T-helper 2 cell treated with Interferon-gamma antibody and Interleukin-4, amounts not matched to agents 100 ng/mL and 5 ng/mL, for 36 hours (primary cell): ENCODE results near the gene SNX10. TPM values are rescaled to one million over a fixed set of nuclear protein-coding genes. Genes with fewer than 3 reads are reported as not detected.

ENCODE experiments used
- intact Hi-C: fragments of 100-400 bp; cut with micrococcal nuclease; formaldehyde crosslinking; loops from one replicate; pipeline ENCODE4 v1.15.1; 2023
- total RNA-seq: library from RNA; stranded (reverse); gene quantifications from 2 replicates; pipeline ENCODE4 v1.2.3, GENCODE V29; 2022

The SNX10 gene
- total RNA-seq, 1 donor from 2014 or later: 56.2 TPM

DNA sequence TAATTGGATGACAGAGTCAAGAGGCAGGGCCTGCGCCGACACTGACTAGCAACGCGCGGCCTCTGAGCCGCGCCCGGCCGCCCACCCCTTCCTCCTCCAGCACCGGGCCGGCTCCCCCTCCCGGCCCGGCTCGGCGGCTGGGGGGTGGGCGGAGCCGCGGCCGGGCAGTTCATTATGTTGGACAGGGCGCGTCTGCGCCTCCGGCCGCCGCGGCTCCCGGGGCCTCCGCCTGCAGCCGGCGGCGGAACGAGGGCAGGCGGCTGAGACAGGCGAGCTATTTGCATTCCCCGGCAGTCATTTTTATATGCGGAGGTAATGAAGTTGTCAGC lies 106.7 kb downstream of the SNX10 start:
- intact Hi-C loops: no loop called here

DNA sequence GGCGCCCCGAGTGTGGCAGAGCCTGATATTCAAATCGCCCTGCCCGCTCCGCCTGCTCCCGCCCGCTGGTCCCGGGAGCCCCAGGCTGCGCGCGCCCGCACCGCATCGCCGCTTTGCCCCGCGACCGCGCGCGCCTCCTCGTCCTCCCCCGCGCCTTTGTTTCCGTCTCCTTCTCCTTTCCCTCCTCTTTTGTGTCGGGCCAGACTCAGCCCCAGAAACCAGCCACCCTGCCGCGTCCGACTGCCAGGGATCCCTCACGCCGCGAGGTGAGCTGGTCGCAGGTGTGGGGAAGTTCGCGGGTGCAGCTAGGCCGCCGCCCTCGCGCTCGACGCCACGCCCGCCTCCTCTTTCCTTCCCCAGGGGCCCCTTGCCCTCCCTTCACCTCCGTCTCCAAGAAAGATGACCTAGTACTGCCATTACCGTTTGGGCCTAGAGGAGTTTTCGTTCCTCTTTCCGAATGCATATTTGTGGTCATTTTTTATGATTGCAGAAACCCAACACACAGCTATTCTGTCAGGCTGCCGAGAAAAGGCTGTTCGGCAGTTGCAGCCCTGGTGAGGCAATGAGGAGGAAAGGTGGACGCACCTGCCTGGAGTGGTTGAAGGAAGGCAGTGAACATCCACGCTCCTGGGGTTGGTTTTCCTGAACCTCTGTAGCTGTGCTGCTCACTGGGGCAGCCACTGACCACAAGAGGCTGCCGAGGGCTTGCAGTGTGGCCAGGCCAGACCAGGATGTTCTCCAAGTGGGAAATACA lies 107.3 kb downstream of the SNX10 start:
- intact Hi-C loops: no loop called here

DNA sequence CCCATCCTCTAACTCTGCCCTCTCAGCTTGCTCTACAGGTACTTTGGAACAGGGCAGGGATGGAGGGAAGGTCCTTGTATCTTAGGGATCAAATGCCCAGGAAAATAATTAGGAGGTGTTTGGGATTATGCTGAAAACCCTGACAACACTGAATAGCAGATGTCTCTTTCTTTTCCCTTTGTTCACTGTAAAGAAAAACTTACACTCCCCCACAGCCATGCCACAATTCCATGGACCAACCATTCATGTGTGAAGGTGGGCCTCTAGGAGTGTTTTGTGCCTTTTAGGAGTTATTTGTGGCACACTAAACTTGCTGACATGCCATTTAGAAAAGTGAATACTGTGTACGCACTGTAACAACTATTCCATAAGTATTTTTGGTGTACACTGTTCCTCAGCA lies 108.1 kb downstream of the SNX10 start:
- intact Hi-C loops: no loop called here

DNA sequence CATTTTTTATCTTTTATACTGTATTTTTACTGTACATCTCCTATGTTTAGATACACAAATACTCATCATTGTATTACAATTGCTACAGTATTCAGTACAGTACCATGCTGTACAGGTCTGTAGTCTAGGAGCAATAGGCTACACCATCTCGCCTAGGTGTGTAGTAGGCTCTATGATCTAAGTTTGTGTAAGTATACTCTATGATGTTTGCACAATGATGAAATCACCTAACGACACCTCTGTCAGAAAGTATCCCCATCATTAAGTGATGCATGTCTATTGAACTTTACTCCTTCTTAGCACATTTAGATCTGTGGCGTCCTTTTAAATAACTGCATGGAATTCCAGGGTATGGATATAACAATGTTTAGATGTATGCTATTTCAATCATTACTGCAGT lies 112.0 kb downstream of the SNX10 start:
- intact Hi-C loops: no loop called here

DNA sequence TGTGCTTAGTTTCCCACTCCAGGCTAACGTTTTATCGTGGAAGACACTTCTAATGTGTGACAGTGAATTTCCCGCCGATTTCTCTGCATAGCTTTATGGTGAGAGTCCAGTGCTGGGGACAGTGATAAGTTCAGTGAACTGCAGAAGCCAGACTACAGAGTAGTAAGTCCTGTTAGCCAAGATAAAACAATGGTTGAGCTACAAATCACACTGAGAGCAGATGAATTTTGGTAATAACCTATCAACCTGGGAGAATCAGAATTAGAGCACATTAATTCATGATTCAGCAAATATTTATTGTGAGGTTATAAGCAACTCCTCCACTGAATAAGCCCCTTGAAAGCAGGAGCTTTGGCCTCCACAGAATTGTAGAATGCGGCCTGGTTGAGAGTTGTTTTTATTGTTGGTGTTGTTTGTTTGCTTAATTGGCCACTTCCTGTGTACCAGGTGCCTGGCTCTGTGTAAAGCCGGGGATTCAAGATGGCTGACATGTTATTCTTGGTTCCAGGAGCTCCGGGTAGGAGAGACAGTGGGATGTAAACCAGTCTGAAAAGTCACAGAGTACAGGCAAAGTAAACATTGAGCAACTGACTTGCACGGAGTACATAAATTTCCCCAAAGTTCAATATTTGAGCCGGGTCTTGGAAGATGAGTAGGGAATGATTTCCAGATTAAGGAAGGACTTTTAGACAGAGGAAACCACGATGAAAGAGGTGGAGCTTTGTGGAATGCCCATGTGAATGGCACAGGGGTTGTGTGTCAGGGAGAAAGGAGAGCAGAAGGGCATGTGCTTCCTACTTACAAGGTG lies 112.7 kb downstream of the SNX10 start:
- intact Hi-C loops: no loop called here

DNA sequence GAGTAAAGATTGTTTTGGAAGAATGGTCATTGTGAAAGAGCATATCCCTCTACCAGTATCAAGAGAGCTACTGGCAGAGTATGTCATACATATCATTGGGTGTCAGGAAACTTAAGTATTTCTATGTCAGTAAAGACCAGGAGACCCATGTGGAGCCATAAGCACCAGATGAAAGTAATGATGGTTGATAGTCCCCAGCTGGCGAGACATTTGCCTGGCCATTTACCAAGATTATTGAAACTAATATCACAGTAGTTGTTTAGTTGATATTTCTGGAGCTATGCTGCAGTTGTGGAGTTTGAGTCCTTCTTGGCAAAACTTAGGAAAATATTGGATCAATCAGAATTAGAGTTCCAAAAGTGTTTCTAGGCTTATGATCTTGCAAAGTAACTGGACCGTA lies 114.8 kb downstream of the SNX10 start:
- intact Hi-C loops: no loop called here

DNA sequence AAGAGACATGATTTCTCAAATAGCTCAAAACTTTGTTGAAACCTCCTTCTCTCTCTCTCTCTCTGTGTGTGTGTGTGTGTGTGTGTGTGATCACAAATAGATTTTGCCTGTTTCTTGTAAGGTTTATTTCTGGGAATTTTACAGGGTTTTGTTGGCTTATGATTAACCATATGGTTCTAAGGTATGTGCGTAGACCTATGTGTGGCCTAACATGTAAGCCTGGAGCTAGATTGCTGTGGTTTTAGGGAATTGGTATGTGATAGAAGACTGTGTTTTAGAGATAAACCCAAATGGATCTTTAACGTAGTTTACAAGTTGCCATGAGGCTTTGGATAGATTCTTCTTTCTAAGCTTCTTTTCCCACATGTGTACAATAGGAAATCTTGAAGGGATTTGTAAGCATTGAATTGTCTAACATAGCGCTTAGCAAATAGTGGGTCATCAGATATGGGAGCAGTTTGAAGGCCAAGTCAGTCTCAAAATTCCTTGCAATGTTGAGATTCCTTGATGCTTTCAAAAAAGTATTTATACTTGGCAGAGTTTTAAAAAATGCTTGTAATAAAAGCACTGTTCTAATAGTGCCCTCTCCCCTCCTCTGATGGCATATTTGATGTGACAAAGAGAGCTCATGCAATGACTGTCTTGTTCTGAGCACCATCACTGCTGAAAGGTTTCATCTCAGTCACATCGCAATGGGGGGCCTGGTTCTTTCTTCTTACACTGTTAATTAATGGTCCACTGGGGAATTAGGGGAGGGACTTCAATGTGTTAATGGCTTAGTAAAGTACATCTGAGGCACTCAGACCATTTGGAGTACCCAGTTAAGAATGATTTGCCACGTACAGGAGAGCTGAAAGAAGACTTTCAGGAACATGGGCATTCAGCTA lies 118.2 kb downstream of the SNX10 start:
- intact Hi-C loops: no loop called here

DNA sequence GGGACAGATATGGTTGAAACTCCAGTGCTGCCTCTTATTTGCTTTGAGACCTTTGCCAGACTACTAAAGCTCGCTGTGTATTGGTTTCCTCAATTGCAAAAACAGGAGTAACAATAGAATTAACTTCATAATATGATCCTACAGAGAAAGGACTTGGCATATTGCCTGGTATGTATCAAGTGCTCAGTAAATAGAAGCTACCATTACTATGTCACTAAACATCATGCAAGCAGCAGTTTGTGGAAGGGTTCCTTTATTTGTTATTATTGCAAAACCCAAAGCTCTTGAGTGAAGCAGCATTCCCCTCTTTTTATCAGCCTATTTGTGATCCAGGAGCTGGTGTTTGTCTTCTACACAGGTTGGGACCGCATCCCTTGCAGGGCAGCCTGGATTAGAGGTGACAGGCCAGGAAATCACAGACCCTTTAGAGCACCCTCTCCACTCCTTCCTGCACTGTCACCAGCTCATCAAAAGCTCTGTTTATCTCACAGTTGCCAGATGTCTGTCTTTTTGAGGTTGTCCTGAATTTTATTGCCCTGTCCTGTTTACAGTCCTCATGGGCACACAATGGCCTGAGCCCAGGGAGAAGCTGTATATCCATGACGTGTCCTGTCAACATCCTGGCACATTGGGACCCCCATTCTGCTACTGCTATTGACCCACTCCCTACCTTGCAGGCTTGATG lies 121.5 kb downstream of the SNX10 start:
- intact Hi-C loops: no loop called here

DNA sequence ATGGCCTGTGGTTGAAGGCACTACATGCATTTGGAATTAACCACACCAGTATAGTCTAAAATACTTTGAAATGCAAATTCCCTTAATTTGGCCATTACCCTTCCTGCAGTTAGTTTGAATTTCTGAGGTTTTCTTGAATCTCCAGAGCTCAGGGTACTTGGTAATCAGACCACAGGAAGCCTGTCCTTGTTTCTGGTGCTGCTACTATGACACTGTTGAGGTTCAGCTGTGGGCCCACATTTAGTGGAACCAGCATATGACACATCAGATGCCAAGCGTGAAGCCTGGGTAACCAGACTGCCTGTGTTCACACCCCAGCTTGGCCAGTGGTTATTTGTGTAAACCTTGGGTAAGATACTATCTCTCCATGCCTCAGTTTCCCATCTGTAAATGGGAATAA lies 124.3 kb downstream of the SNX10 start:
- intact Hi-C loops: no loop called here

DNA sequence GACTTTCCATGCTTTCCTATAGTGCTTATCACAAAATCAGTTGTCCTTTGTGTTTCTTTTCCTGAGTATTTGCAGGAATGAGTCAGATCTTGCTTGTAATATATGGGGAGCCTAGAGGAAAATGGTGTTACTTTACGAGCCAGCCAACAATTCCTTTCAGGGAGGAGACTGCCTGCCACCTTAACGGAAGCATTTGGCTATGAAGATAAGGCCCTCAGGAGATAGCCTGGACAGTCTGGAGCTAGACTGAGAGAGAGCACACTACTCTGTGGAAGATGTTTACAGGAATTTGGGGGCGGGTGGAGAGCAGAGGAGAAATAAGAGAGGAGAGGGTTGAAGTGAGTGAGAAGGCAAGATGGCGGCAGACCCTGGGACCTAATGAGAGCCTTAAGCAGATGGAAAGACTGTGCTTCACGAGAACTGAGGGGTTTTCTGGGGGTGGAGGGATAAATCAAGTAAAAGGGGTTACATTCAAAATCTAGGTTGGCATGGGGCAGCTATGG lies 126.3 kb downstream of the SNX10 start:
- intact Hi-C loops: no loop called here

DNA sequence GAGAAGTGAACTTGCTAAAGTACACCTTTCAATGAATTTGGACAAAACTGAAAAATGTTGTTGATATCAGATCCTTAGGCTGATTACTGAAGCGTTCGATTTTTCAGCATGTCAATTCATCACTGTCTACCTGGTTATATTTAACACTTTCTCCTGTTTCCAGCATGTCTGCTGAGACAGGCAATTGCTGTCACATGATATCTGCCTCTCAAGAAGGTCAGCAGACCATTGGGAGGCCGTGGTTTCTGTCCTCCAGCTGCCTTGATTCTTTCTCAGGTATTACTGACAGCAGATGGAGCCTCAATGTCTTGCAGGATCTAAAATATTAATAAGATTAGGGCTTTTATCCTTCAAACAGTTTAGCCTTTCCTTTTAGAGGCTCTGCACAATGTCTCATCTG lies 127.5 kb downstream of the SNX10 start:
- intact Hi-C loops: no loop called here

DNA sequence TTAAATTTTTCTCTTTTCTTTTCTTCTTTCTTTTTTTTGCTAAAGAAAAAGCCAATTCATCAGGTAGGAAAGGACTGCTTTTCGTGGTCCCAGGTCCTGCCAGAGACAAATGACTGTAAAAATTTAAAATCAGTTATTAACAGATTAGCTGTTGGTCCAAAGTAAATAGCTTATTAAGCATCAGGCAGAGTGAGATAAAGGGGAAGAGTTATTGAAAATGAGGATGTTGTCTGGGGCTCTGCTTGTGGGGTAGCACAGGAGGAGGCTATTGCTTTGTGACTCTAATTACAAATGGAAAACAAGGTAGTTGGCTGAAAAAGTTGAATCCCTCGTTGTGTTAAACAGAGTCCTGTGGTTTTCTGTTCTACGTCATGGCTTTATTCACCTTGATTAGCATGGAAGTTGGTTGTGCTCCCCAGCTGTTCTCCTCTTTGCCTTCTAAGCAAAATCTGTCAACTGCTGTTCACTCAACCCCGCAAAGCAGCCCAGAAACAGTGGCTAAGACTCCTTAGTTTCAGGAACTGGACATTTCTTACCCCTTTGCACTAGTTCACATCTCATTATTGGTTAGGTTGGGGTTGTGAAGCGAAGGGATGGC lies 128.9 kb downstream of the SNX10 start:
- intact Hi-C loops: no loop called here

DNA sequence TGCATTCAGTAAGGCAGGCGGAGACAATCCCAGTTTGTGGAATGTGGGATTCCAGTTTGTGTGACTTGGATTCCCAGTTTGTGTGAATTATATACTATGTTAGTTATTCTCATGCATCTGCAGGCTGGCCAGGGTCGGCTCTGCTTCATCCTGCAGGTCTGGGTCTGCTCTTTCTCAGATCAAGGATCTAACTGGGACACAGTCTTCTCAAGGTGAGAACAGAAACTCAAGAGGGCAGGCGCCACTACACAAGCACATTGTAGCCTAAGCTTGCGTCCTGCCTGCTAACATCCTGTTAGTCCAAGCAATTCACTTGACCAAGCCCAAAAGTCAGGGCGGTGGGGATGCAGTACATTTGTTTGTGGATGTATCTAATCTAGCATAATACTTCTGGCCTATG lies 131.1 kb downstream of the SNX10 start:
- intact Hi-C loops: no loop called here

DNA sequence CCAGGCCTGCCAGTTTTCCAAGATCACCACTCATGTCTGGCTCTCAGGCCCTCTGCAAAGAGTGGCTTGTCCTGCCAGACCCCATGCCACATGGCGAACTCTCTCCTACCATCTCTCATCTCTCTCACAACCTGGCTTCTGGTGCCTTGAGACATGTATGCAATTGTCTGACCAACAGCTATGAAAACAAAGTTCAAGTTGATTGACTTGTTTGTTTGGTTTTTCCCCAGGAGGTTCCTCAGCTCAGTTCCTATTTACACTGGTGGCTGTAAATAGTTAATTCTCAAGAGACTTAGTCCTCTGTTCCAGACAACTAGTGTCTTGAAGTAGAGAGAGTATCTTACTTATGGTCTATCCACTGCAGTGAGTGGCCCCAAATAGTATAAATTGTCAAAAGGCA lies 131.8 kb downstream of the SNX10 start:
- intact Hi-C loops: no loop called here

Other genes starting within 250 kb of the SNX10 start
- 26.4 and 26.6 TPM in 2 replicates for gene NFE2L3, start 139.7 kb upstream of the SNX10 start, total RNA-seq
- gene HNRNPA2B1, start 91.1 kb upstream of the SNX10 start, total RNA-seq: 815 and 849 TPM in 2 replicates
- gene CBX3, start 90.1 kb upstream of the SNX10 start, total RNA-seq: 223 TPM in 2 replicates